ENCODE results near the gene TENM3.
"Not testable (repeated sequence)": the region's sequence is repeated elsewhere in the genome, so short reads cannot be mapped to it uniquely, and the experiment has no call there.

- TF ChIP-seq CTCF (conservative IDR thresholded peaks at IDR 0.05; ENCODE audit: low read depth, low read length); EZH2phosphoT487 (IDR thresholded peaks at IDR 0.05; ENCODE audit: borderline replicate concordance, low read length); EZH2 (IDR thresholded peaks at IDR 0.05; ENCODE audit: low read length, unreplicated experiment): not testable (repeated sequence)
These were observed 143.4 kb downstream of the TENM3 start for GRCh38 chr4:182386576-182386975.
